Tracheal epithelial cell (primary cell): Measurements from ENCODE around the gene SMCP. TPM values are rescaled to one million over a fixed set of nuclear protein-coding genes. Genes with fewer than 3 reads are reported as not detected.

ENCODE experiments used
- total RNA-seq: library from RNA; depleted of rRNA; stranded (reverse); fragments of >200 nt; gene quantifications from 2 replicates; pipeline ENCODE4 v1.2.1, GENCODE V29; 2014

Gene SMCP
- not detected in 2 replicates for total RNA-seq

GRCh38 chr1:152878042-152878441, at the start of gene SMCP:
SMCP (plus strand) TSS chr1:152878322; CDS start chr1:152884423, 6,101 bp downstream.

GRCh38 chr1:152842556-152842955, 35.6 kb upstream of the SMCP start, which contains the start of gene LCE6A:
LCE6A (plus strand) TSS chr1:152842856; CDS start chr1:152843521, 665 bp downstream.

GRCh38 chr1:152859696-152860095, 18.4 kb upstream of the SMCP start, which contains the start of gene LCE7A:
LCE7A (plus strand) TSS chr1:152859996; CDS start chr1:152860698, 702 bp downstream.

GRCh38 chr1:152907686-152908601, 29.8 kb downstream of the SMCP start, which contains the start of gene IVL:
IVL (plus strand) TSS chr1:152908546; CDS start chr1:152909798, 1,252 bp downstream.

Other genes starting within 250 kb of the SMCP start
- not detected in 2 replicates for gene LCE2D, start 214.9 kb upstream of the SMCP start, total RNA-seq
- gene LCE2C, start 203.0 kb upstream of the SMCP start, total RNA-seq = not detected in 2 replicates
- not detected in 2 replicates for gene LCE2B, start 192.2 kb upstream of the SMCP start, total RNA-seq
- gene LCE2A, start 180.0 kb upstream of the SMCP start, total RNA-seq = not detected in 2 replicates
- gene LCE4A, start 170.2 kb upstream of the SMCP start, total RNA-seq = not detected in 2 replicates
- under 0.01 TPM in 1 of 2 replicates, not detected in the other for gene KPRP, start 120.3 kb upstream of the SMCP start, total RNA-seq
- gene LCE1F, start 103.2 kb upstream of the SMCP start, total RNA-seq = not detected in 2 replicates
- gene LCE1E, start 92.1 kb upstream of the SMCP start, total RNA-seq = 0.24 TPM in 1 of 2 replicates, not detected in the other
- not detected in 2 replicates for gene LCE1D, start 81.6 kb upstream of the SMCP start, total RNA-seq
- gene LCE1C, start 71.7 kb upstream of the SMCP start, total RNA-seq = 0.24 and 1.3 TPM in 2 replicates
- gene LCE1B, start 66.4 kb upstream of the SMCP start, total RNA-seq = not detected in 2 replicates
- gene LCE1A, start 50.8 kb upstream of the SMCP start, total RNA-seq = not detected in 2 replicates
- gene LCE6A, start 35.5 kb upstream of the SMCP start, total RNA-seq = not detected in 2 replicates
- gene LCE7A, start 18.3 kb upstream of the SMCP start, total RNA-seq = not detected in 2 replicates
- 0.43 and 6.5 TPM in 2 replicates for gene IVL, start 30.2 kb downstream of the SMCP start, total RNA-seq
- not detected in 2 replicates for gene SPRR5, start 68.9 kb downstream of the SMCP start, total RNA-seq
- gene SPRR4, start 92.3 kb downstream of the SMCP start, total RNA-seq = not detected in 2 replicates
- gene SPRR1A, start 105.8 kb downstream of the SMCP start, total RNA-seq = not detected in 2 replicates
- 8.9 and 51.4 TPM in 2 replicates for gene SPRR3, start 123.4 kb downstream of the SMCP start, total RNA-seq
- 14.7 and 15.3 TPM in 2 replicates for gene SPRR1B, start 152.9 kb downstream of the SMCP start, total RNA-seq
- gene SPRR2D, start 162.8 kb downstream of the SMCP start, total RNA-seq = 1.1 TPM in 1 of 2 replicates, not detected in the other
- 1.9 and 3.0 TPM in 2 replicates for gene SPRR2A, start 179.2 kb downstream of the SMCP start, total RNA-seq
- not detected in 2 replicates for gene SPRR2B, start 193.3 kb downstream of the SMCP start, total RNA-seq
- 0.85 and 0.96 TPM in 2 replicates for gene SPRR2E, start 216.2 kb downstream of the SMCP start, total RNA-seq
- gene SPRR2F, start 235.2 kb downstream of the SMCP start, total RNA-seq = not detected in 2 replicates